Mucosa of descending colon (tissue), 3 donors: ENCODE measurements around the gene GARNL3. TPM values are rescaled to one million over a fixed set of nuclear protein-coding genes. Genes with fewer than 3 reads are reported as not detected.

Experiments
- ATAC-seq: fragments of 200-7000 bp; cut with Tn5 transposase; one replicate; pipeline ENCODE4 v1.9.1; 2020; ENCODE audit warnings: mild to moderate bottlenecking, moderate library complexity
- DNase-seq, 3 donors: peaks; one replicate each; pipeline ENCODE4 v3.0.0-alpha.2; 2020
- H3K36me3 ChIP-seq: fragments of 200-600 bp; one replicate; pipeline ENCODE4 v1.8.0; 2021; ENCODE audit warnings: low read depth, mild to moderate bottlenecking
- H3K4me1 ChIP-seq: fragments of 200-600 bp; one replicate; pipeline ENCODE4 v1.8.0; 2021; ENCODE audit warnings: low read depth, mild to moderate bottlenecking
- H3K4me3 ChIP-seq: fragments of 200-600 bp; one replicate; pipeline ENCODE4 v1.8.0; 2021; ENCODE audit warnings: mild to moderate bottlenecking
- H3K9me3 ChIP-seq: fragments of 200-600 bp; one replicate; pipeline ENCODE4 v1.8.0; 2021; ENCODE audit warnings: mild to moderate bottlenecking
- intact Hi-C, 2 donors: fragments of 100-400 bp; cut with DNase I in 1 of 2; cut with micrococcal nuclease in 1 of 2; formaldehyde crosslinking; loops; one replicate each; pipeline versions ENCODE4 v1.11.0 to v1.11.1; 2022; cut with DNase I, micrococcal nuclease
- total RNA-seq, 3 donors: library from RNA; stranded (reverse); fragmentation: NEBNext Ultra II Directional in 2 of 3; extraction: Animal tissue kit (Norgen Biotek cat#: 25700) in 2 of 3; gene quantifications; one replicate each; pipeline versions ENCODE4 v1.2.1 to v1.2.4, GENCODE V29; 2021 to 2023
- TF ChIP-seq, protein P1 (sequence below): fragments of 200-600 bp; IDR thresholded peaks from one replicate; pipeline ENCODE4 v1.8.0; 2022; ENCODE audit warnings: antibody characterized with exemption, mild to moderate bottlenecking
- donor health status: DM: no; HTN: no; CAD: no; lungs with moderate emphysema.
- donor health status: DM: no; HTN: no; CAD: no.
- donor health status: DM: no; HTN: yes; CAD: no.

GARNL3 gene
- total RNA-seq, 3 donors from 2014 or later: 5.4 to 14.2 (median 8.6) TPM

DNA sequence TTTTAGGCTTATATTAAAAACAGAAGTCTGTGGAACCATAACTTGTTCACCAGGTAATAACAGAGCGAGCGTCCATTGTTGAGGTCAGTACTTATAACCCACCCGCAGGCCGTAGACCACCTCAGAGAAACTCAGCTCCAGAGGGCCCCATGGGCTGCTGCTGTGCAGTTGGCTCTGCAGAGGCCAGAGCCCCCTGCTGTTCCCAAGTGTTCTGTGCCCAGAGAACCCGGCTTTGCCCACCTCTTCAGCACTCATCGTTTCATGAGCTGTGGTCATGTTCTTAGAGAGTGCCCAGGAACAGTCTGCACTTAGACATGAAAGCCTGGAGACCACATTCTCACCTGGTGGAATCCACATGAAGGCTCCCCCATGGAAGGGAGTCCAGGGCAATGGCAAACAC is 82.0 kb downstream of the GARNL3 start:
- Histone ChIP-seq H3K9me3 (no peaks in the 10 kb centered on the region), H3K4me1 (no peaks in the 10 kb centered on the region), H3K36me3 (no peaks in the 10 kb centered on the region), H3K4me3 (no peak overlapping the region)
- DNase-seq: no peak
- TF ChIP-seq, protein P1, sequence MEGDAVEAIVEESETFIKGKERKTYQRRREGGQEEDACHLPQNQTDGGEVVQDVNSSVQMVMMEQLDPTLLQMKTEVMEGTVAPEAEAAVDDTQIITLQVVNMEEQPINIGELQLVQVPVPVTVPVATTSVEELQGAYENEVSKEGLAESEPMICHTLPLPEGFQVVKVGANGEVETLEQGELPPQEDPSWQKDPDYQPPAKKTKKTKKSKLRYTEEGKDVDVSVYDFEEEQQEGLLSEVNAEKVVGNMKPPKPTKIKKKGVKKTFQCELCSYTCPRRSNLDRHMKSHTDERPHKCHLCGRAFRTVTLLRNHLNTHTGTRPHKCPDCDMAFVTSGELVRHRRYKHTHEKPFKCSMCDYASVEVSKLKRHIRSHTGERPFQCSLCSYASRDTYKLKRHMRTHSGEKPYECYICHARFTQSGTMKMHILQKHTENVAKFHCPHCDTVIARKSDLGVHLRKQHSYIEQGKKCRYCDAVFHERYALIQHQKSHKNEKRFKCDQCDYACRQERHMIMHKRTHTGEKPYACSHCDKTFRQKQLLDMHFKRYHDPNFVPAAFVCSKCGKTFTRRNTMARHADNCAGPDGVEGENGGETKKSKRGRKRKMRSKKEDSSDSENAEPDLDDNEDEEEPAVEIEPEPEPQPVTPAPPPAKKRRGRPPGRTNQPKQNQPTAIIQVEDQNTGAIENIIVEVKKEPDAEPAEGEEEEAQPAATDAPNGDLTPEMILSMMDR: no peak
- intact Hi-C loops: no loop called here
- no peak for ATAC-seq

DNA sequence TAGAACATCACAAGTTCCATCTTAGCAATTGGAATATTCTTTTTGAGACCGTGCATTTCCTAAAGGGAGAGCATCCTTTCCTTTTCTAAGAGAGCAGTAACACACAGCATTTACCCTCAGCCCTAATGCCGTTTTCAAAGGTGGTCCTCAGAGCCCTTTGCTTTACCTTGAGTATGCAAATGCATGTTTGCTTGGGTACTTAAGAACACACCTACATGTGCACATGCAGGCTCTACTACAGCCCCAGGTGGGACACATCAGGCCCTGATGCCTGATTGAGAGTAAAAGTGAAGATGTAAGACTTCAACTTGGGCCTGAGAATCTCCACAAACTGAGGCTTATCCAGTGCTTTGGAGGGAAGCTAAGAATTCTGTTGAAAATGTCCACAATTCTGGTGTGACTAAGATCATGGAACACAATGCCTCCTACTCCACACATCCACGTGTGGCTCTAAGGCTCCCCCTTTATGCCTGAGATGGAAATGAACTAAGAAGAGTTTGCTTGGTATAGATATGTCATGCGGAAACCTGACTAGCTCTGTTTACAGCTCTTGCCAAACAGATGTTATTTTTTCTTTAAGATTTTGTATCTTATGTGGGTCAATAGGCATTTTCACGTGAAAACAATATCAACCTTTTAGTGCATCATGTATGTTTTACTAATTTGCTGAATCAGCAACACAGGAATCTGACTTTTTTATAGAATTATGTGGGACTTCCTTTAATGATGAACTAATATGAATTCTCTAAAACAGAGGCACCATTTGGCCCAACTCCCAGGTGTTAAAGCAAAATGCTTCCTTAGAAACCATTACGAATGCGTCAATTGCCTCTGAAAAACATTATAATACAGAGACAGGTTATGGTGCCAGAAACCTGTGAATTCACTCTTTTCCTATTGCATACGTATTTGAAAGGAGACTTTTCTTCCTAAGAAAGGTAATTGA is 83.5 kb downstream of the GARNL3 start:
- DNase-seq (no peak), ATAC-seq (peak; percentile 70)
- no peaks in the 10 kb centered on the region for H3K4me1 ChIP-seq
- no peaks in the 10 kb centered on the region for H3K36me3 ChIP-seq
- TF ChIP-seq, protein P1: no peak
- H3K4me3 ChIP-seq: no peak overlapping the region
- intact Hi-C loops: no loop called here
- H3K9me3 ChIP-seq: no peaks in the 10 kb centered on the region

DNA sequence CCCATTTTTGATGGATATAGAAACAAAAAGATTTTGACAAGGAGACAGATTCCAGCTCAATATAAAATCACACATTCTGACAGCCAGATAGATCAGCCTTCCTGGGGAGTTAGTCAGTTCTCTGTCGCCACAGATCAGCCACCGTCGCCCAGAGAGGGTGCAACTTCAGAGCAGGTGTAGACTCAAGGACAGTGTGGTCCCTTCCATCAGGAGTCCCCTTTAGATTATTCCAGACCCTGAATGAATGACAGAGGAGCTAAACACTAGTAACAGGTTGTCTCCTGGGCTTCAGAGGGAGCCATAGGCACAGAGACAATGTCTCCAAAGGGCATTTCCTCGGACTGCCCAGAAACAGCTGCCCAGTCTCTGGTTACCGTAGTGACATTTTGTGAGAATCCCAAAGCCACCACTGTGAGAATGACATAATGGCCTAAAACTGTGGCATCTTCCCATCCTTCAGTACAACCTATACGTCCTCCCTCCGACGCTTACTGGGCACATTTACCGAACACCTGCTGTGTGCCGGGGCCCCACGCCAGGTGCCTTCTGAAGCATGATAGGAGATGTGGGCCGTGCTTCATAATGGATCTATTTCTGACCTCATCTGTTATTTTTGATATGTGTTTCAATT is 85.0 kb downstream of the GARNL3 start:
- Histone ChIP-seq H3K9me3 (no peaks in the 10 kb centered on the region), H3K36me3 (no peaks in the 10 kb centered on the region), H3K4me1 (no peaks in the 10 kb centered on the region), H3K4me3 (no peak overlapping the region)
- ATAC-seq (no peak), DNase-seq (no peak)
- TF ChIP-seq, protein P1: no peak
- intact Hi-C loops: no loop called here

DNA sequence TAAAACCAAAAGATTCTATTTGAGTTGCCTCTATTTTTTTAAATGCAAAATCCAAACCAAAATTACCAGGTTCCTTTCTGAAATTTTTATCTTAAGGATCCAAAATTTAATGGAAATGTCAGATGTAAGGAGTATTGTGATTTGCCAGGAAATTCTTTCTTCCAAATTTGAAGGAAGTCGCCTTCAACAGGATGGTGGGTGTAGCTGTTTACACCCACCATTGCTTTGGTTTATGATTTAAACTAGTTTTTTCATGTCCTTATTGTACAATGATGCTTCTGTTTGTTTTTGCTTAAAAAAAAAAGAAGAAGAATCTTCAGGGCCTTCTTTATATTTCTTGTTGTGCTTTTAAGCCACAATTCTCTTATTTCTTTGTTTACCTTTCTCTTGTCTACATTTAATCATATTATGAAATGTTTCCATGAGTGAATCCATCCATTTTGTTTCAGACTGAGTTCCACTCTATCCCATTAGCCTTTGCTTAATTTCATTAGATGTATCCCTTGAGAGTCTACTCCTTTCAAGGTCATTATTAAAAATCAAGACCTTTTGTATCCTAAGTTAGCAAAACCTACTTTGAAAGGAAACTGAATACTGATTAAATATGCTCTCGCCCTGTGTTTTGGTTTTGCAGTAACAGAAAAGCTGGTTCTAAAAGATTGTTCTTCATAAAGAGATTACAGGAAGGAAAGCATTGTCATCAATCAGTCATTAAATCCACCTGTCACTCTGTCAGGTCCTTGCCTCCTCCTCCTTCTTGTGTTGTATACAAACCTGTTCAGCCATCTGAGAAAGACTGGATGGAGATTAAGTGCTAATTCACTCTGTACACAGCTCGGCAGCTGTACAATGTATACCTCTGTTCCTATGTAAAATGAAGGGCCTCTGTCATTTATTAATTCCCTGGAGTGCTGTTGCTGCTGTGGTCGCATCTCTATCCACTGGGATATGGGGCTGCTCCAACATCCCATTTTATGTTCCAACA is 86.9 kb downstream of the GARNL3 start:
- intact Hi-C loops: no loop called here
- no peaks in the 10 kb centered on the region for H3K9me3 ChIP-seq
- no peaks in the 10 kb centered on the region for H3K36me3 ChIP-seq
- DNase-seq (no peak), ATAC-seq (no peak)
- no peak overlapping the region for H3K4me3 ChIP-seq
- TF ChIP-seq, protein P1: no peak
- no peaks in the 10 kb centered on the region for H3K4me1 ChIP-seq

DNA sequence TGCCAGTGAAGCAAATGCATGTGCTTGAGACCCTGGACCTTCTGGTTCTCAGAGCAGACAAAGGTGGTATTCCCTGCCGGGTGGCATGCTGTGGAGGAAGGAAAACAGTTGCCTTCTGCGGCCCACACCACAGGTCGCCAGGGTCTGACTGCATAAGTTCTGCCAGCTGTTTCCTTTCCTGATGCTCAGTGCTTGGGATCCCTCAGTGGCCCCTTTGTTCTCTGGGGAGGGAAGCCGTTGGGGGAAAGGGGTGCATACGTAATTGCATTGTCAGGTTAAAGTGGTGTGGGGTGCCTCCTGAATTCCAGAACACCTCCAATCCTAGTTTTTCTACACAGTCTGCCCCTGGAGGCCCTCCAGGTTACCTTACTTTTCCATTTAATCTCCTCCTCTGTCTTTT is 89.3 kb downstream of the GARNL3 start:
- Histone ChIP-seq H3K36me3 (no peaks in the 10 kb centered on the region), H3K9me3 (no peaks in the 10 kb centered on the region), H3K4me1 (no peaks in the 10 kb centered on the region), H3K4me3 (no peak overlapping the region)
- TF ChIP-seq, protein P1: no peak
- DNase-seq: no peak
- no peak for ATAC-seq
- intact Hi-C loops: no loop called here
